HG02981 (cell line): ENCODE data around the gene SCN10A.

Experiments
- ATAC-seq: cut with Tn5 transposase; IDR thresholded peaks from one replicate; pipeline ENCODE4 v1.9.1; 2021; ENCODE audit warnings: mild to moderate bottlenecking, moderate library complexity; ENCODE audit not compliant: unreplicated experiment

SCN10A gene

DNA sequence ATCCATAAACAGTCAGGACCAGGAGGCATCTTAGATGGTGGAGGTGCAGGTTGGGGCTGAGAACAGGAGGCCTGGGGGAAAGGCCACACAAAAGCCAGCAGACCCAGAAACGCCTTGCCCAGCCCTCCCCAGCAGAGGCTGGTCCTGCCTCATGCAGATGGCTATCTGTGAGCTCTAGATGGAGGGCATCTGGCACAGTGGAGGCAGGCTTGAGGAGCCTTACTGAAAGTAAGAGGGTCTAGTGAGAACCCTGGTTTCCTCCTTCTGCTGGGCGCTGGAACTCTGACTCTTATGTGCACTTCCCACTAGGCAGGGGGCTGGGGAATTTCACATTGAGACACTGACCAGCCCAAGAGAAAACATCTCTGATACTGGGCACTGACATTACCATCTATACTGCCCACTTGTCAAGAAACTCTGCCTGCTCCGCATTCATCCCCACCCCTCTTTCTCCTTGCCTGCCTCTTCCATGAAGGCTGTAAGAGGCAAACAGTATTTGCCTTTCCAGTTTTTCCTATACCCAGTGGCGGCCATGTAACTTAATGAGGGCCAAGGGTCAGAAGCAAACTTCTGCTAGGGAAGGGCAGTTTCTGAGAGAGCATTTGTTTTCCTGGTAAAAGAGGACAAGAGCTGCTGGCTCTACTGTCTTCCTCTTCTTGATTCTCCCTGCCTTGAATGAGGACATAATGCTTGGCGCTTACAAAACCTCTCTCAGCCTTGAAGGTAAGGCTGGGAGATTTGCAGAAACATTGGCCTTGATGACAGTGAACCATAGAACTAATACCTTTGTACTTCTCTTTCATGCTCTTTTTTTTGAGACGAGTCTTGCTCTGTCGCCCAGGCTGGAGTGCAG is 162.1 kb downstream of the SCN10A start:
- ATAC-seq, result no peak

DNA sequence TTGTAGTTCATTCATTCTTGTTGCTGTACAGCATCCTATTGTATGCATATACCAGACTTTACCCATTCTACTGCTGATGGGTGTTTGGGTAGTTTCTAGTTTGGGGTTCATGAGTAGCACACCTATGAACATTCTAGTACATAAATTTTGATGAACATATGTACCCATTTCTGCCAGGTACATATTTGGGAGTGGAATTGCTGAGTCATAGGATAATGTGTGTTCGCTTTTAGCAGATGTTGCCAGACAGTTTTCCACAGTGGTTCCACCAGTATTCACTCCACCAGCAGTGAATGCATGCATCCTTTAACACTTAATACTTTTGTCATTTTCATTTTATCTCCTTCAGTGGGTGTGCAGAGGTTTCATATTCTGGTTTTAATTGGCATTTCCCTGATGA is 163.1 kb downstream of the SCN10A start:
- no peak for ATAC-seq

DNA sequence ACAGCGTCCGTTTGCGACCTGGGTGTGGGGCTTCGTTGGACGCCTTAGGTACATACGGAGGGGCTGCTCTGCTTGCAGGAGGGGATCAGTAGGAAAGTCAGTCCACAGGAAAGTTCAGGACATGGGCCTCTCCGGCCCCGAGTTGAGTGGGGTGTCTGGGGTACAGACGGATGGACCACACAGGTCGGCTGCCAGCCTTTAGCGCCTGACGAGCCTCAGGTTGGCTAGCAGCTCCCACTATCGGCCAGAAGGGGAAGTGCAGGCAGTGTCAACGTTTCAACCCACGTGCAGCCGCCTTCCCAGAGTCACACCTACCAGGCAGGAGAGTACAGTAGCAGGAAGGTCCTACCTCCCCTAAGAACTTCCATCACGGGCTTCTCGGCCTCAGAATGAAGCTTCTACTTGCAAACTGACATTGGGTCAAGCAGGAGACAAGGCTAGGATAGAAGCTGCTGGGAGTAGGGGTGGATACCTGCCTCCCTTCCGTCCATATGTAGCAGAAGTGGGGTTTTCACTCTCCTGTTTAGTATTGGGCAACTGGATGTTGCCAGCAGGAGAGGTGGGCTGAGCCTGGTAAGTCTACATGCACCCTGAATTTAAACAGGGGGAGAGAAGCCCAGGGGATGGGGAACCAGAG is 164.7 kb downstream of the SCN10A start:
- peak; percentile 61 for ATAC-seq

DNA sequence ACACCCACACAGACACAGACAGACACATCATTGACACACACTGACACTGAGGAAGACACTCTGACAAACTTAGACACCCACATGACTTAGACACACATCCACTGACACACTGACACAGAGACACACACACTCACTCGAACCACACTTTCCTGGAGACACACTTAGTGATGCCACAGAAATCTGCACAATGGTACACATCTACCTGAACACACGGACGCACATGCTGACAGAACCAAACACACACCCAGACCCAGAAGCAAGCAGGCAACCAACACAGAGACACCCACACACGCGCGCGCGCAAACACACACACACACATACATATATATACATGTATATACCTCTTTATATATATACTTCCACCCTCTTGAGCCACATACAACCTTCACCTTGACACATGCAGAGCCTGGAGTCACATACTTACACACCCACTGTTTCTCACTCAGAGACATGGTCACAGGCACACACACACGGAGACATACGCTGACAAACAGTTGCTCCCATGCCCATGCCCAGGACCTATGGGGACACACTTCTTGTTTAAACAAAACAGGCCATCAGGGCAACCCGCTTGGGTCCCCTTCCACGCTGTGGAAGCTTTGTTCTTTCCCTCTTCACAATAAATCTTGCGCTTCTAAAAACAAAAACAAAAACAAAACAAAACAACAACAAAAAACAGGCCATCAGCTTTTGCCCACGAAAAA is 165.6 kb downstream of the SCN10A start:
- no peak for ATAC-seq

DNA sequence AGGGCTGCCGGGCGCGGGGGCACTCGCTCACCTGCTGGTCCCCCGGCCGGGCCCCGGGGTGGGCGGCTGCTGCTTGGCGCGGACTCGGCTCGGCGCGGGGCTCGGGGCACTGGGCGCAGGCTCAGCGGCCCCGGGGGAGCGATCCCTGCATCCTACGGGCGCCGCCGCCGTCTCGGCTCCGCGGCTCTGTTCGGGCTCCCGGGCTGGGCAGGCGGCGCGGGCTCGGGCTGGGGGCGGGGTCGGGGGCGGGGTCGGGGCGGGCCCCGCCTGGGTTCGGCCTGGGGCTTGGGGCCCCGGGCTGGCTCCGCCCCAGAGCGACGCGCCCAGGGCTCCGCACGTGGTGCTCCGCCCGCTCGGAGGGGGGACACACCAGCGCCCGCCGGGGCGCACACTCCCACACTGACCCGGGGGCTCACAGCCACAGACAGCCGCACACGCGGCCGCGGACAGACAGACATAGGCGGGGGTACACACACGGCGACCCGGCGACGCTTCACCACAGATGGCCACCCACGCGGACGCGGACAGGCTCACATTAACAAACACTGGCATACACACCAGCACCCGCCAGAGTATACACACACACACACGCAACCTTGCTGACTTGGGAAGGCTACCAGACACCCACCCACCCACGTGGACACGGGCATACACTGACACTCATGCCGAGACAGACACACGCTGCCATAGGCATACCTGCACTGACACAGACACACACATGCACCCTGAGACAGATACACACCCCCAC is 166.3 kb downstream of the SCN10A start, which contains the start of gene SCN5A:
SCN5A (minus strand) TSS at position 188 of the 748 bp plus-strand sequence. CDS start 16,380 bp downstream, outside the sequence.
- ATAC-seq, result peak; percentile 52

DNA sequence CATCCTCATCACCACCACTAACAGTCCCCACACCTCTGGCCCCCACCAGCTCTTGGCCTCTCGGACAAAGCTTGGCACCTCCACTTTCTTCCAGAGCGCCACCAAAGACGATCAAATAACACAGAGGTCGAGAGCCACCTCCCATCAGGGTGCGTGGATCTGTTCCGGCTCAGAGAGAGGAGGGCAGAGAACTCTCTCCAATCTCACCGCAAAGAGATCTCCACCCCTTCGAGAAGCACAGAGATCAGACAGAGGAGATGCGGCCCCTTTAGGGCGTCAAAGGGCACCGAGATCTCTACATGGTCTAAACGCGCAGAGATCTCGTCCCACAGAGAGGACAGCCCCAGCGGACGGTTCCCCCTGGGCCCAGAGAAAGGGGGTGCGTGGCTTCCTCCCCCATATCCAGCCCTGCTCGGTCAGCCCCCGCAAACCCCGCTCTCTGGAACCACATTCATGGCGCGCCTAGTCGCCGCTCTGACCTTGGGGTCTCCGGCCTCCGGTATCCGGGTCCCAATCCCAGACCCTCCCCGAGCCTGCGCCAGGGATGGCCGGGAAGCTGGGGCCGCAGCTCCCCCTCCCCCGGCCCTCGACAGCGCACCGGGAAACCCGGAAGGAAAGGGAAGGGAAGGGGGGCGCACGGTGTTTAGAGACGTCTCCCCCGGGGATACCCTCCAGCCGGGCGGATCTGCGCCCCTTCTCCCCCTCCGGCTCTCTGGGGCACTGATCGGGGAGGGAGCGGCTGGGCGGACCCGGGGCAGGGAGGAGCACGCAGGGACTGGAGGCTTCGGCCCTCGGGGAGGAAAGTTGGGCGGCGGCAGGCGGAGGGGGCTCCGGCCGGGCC is 167.1 kb downstream of the SCN10A start:
- ATAC-seq, result peak; percentile 9

DNA sequence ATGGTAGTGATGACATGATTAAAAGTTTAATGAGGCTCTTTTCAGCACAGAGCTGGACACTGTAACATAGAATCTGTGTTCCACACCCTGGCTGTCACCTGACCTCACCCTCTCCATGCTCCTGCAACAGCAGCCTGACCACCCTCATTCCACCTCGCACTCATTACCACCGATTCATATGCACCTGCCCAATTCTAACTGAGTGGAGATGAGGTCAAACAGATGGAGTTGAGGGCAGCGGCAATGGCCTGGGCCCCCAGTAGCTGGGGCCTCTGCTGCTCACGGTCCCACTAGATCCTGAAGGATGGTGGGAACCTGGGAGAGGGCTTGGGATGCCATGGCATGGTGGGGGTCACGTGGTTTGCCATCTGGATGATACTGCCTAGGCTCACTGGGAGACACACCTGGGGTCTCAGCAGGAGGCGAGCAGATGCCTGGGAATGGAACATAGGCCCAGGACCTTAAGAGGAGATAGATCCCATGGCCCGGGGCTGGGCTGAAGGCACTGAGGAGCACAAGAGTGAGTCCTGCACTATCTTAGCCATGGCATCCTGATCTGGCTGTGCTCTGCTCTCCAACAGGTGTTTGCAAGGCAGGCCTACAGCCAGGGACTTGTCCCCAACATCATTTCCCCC is 167.9 kb downstream of the SCN10A start:
- ATAC-seq, result no peak

- ATAC-seq, result no peak
Measured at GRCh38 chr3:38647217-38647970, 168.6 kb downstream of the SCN10A start.
